GM10266 (cell line): ENCODE measurements around the gene PSEN1.

ENCODE experiments used
- DNase-seq: peaks from one replicate; pipeline ENCODE4 v3.0.0; 2012; ENCODE audit errors: extremely low spot score
- CTCF ChIP-seq: IDR thresholded peaks from 2 replicates; pipeline ENCODE4 v1.5.1; 2012; ENCODE audit warnings: mild to moderate bottlenecking, low read depth; ENCODE audit not compliant: control insufficient read depth, insufficient read depth; ENCODE audit errors: missing control alignments

PSEN1 gene

GRCh38 chr14:73216030-73216429 lies 79.7 kb downstream of the PSEN1 start:
- DNase-seq, result no peak
- no peak for TF ChIP-seq CTCF

GRCh38 chr14:73217411-73217810 lies 81.1 kb downstream of the PSEN1 start:
- DNase-seq, result no peak
- no peak for TF ChIP-seq CTCF

GRCh38 chr14:73220061-73220460 lies 83.8 kb downstream of the PSEN1 start:
- TF ChIP-seq CTCF, result no peak
- DNase-seq, result no peak

DNA sequence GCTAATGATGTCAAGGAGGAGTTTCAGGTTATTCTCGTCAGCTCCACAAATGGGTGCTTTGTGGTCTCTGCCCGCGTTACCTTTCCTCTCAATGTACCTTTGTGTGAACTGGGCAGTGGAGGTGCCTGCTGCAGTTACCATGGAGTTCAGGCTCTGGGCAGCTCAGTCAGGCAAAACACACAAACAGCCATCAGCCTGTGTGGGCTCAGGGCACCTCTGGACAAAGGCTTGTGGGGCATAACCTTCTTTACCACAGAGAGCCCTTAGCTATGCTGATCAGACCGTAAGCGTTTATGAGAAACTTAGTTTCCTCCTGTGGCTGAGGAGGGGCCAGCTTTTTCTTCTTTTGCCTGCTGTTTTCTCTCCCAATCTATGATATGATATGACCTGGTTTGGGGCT lies 84.3 kb downstream of the PSEN1 start:
- DNase-seq, result no peak
- TF ChIP-seq CTCF, result no peak

- no peak for DNase-seq
Observed at GRCh38 chr14:73221945-73222344, 85.6 kb downstream of the PSEN1 start.

DNA sequence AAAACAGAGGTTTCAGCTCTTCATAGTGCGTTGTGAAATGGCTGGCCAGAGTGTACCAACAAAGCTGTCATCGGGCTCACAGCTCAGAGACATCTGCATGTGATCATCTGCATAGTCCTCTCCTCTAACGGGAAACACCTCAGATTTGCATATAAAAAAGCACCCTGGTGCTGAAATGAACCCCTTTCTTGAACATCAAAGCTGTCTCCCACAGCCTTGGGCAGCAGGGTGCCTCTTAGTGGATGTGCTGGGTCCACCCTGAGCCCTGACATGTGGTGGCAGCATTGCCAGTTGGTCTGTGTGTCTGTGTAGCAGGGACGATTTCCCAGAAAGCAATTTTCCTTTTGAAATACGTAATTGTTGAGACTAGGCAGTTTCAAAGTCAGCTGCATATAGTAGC lies 86.7 kb downstream of the PSEN1 start:
- TF ChIP-seq CTCF, result peak; percentile 28
- no peak for DNase-seq

More at GRCh38 chr14:73221945-73222344, 85.6 kb downstream of the PSEN1 start:
- no peak for TF ChIP-seq CTCF

DNA sequence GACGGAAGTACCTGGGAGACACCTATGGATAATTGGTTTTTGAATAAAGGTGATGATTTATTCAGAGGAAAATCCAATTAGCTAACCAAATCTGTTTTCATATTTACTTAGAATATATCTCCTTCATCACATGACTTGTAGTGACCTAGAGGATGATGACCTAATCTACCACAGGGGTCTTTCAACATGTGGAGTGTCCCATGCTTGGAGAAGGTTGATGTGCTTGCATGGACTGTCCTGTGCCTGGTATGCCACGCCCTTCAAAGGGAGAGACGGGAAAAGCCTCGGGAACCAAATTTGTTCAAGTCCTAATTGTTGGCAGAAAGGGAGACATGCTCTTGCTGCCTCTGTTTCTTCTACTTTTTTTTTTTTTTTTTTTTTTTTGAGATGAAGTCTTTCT lies 89.2 kb downstream of the PSEN1 start:
- DNase-seq, result no peak
- TF ChIP-seq CTCF, result no peak
